DND-41 (cell line): Measurements from ENCODE around the gene SYNE1.
"Not testable (repeated sequence)": the region's sequence is repeated elsewhere in the genome, so short reads cannot be mapped to it uniquely, and the experiment has no call there.

Source experiments
- ATAC-seq: fragments of 200-7000 bp; cut with Tn5 transposase; 3 replicates; pipeline ENCODE4 v1.9.1; 2021; ENCODE audit warnings: low read depth; ENCODE audit not compliant: insufficient read depth
- DNase-seq: peaks from one replicate; pipeline ENCODE4 v3.0.0-alpha.2; 2020
- H2AFZ ChIP-seq: 2 replicates; pipeline ENCODE4 v1.6.0; 2012; ENCODE audit warnings: low read depth, low read length
- H3K27ac ChIP-seq: 2 replicates; pipeline ENCODE4 v1.5.1; 2012; ENCODE audit warnings: low read length, inconsistent platforms
- H3K27me3 ChIP-seq: fragments of 200-600 bp; sonication (generic); 2 replicates; pipeline ENCODE4 v1.6.0; 2012; ENCODE audit warnings: low read length, mild to moderate bottlenecking, inconsistent platforms; ENCODE audit not compliant: insufficient read depth, poor library complexity
- H3K36me3 ChIP-seq: 2 replicates; pipeline ENCODE4 v1.5.1; 2012; ENCODE audit warnings: low read length, inconsistent platforms; ENCODE audit not compliant: insufficient read depth
- H3K4me1 ChIP-seq: 2 replicates; pipeline ENCODE4 v1.5.1; 2012; ENCODE audit warnings: mild to moderate bottlenecking, low read length; ENCODE audit not compliant: insufficient read depth
- H3K4me2 ChIP-seq: 2 replicates; pipeline ENCODE4 v1.6.0; 2012; ENCODE audit warnings: mild to moderate bottlenecking, moderate library complexity, low read length, inconsistent platforms; ENCODE audit not compliant: insufficient read depth
- H3K4me3 ChIP-seq, 2 experiments: fragments of 200-600 bp in 1 of 2; shearing (Covaris generic) in 1 of 2; 2 replicates each; pipeline ENCODE4 v1.5.1; 2012 to 2016; ENCODE audit warnings: inconsistent platforms in 2 of 2, low read length in 2 of 2, mild to moderate bottlenecking in 2 of 2, low read depth in 1 of 2, moderate library complexity in 1 of 2
- H3K79me2 ChIP-seq: 2 replicates; pipeline ENCODE4 v1.6.0; 2012; ENCODE audit warnings: low read length, inconsistent platforms; ENCODE audit not compliant: insufficient read depth
- H3K9ac ChIP-seq: 2 replicates; pipeline ENCODE4 v1.6.0; 2012; ENCODE audit warnings: low read depth, mild to moderate bottlenecking, inconsistent platforms, low read length, moderate library complexity
- H3K9me3 ChIP-seq: 2 replicates; pipeline ENCODE4 v1.5.1; 2012; ENCODE audit warnings: low read length, moderate library complexity, mild to moderate bottlenecking, inconsistent platforms; ENCODE audit not compliant: insufficient read depth, severe bottlenecking
- H4K20me1 ChIP-seq: 2 replicates; pipeline ENCODE4 v1.6.0; 2012; ENCODE audit warnings: low read length; ENCODE audit not compliant: insufficient read depth
- EZH2 ChIP-seq: IDR thresholded peaks from 3 replicates; pipeline ENCODE4 v1.6.1; 2012; ENCODE audit warnings: borderline replicate concordance, low read depth, mild to moderate bottlenecking, moderate library complexity, low read length, inconsistent platforms; ENCODE audit not compliant: severe bottlenecking
- TF ChIP-seq, protein P1 (sequence below): IDR thresholded peaks from 2 replicates; pipeline ENCODE4 v1.5.1; 2012; ENCODE audit warnings: borderline replicate concordance, low read length, moderate library complexity, mild to moderate bottlenecking; ENCODE audit not compliant: poor library complexity, severe bottlenecking; ENCODE audit errors: extremely low read depth

Gene SYNE1

DNA sequence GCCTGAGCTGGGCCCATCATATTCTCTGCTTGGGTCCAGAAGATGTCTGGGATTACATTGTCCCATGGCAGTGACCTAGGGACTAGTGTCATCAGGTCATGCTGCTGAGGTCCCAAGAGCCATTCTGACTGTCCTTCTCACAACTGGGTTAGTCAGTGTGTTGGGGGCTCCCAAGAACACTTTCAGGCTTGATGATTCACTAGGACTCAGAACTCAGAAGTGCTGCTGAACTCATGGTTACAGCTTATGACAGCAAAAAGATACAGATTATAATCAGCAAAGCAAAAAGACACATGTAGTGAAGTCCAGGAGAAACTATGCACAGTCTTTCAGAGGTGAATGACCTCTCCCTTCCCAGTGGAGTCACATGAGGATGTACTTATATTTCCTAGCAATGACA lies 107.8 kb downstream of the SYNE1 start:
- TF ChIP-seq, protein P1, sequence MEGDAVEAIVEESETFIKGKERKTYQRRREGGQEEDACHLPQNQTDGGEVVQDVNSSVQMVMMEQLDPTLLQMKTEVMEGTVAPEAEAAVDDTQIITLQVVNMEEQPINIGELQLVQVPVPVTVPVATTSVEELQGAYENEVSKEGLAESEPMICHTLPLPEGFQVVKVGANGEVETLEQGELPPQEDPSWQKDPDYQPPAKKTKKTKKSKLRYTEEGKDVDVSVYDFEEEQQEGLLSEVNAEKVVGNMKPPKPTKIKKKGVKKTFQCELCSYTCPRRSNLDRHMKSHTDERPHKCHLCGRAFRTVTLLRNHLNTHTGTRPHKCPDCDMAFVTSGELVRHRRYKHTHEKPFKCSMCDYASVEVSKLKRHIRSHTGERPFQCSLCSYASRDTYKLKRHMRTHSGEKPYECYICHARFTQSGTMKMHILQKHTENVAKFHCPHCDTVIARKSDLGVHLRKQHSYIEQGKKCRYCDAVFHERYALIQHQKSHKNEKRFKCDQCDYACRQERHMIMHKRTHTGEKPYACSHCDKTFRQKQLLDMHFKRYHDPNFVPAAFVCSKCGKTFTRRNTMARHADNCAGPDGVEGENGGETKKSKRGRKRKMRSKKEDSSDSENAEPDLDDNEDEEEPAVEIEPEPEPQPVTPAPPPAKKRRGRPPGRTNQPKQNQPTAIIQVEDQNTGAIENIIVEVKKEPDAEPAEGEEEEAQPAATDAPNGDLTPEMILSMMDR: no peak
- TF ChIP-seq EZH2: no peak
- no peak overlapping the region for H2AFZ ChIP-seq
- no peaks in the 10 kb centered on the region for H3K36me3 ChIP-seq
- ATAC-seq (no peak), DNase-seq (no peak)
- no peaks in the 10 kb centered on the region for H3K79me2 ChIP-seq
- no peak overlapping the region for H3K27ac ChIP-seq
- H3K4me3 ChIP-seq: no peak overlapping the region
- H3K27me3 ChIP-seq: no peaks in the 10 kb centered on the region
- H3K9me3 ChIP-seq: no peaks in the 10 kb centered on the region
- no peaks in the 10 kb centered on the region for H4K20me1 ChIP-seq
- H3K4me2 ChIP-seq: no peak overlapping the region
- no peaks in the 10 kb centered on the region for H3K4me1 ChIP-seq
- no peak overlapping the region for H3K9ac ChIP-seq

DNA sequence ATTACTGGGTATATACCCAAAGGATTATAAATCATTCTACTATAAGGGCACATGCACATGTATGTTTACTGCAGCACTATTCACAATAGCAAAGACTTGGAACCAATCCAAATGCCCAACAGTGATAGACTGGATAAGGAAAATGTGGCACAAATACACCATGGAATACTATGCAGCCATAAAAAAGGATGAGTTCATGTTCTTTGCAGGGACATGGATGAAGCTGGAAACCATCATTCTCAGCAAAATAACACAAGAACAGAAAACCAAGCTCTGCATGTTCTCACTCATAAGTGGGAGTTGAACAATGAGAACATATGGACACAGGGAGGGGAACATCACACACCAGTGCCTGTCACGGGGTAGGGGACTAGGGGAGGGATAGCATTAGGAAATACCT lies 123.0 kb downstream of the SYNE1 start:
- H4K20me1 ChIP-seq, H3K9me3 ChIP-seq, H3K79me2 ChIP-seq, ATAC-seq, H3K4me2 ChIP-seq, H2AFZ ChIP-seq, H3K27ac ChIP-seq, H3K4me3 ChIP-seq, DNase-seq, H3K27me3 ChIP-seq, H3K4me1 ChIP-seq, H3K36me3 ChIP-seq, H3K9ac ChIP-seq: not testable (repeated sequence)

DNA sequence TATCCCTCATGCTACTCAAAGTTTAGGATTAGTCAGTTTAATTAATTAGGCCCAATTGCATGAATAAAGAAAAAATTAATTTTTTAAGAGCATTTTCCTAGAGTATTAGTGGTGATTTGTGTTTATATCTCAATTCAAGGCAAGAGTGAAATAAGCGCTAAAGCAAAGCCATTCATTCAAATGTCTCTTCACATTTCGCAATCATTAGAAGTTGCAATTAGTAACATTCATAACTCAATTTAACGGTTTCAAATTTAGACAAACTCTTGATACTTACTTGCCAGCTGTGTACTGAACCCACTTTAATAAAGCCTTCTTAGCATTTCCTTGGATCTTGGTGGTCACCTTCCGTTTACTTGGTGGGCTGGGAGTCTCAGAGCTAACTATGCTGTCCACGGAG lies 127.2 kb downstream of the SYNE1 start:
- Histone ChIP-seq H3K4me3 (no peak overlapping the region), H3K79me2 (no peaks in the 10 kb centered on the region), H3K4me2 (no peak overlapping the region), H3K36me3 (no peaks in the 10 kb centered on the region), H3K9ac (no peak overlapping the region), H3K27ac (no peak overlapping the region), H3K4me1 (no peaks in the 10 kb centered on the region), H3K27me3 (no peaks in the 10 kb centered on the region), H4K20me1 (no peaks in the 10 kb centered on the region), H2AFZ (no peak overlapping the region), H3K9me3 (no peaks in the 10 kb centered on the region)
- DNase-seq (no peak), ATAC-seq (no peak)
- TF ChIP-seq, protein P1: no peak
- no peak for TF ChIP-seq EZH2

GRCh38 chr6:152508477-152508876 lies 128.7 kb downstream of the SYNE1 start:
- no peak for ATAC-seq
- no peak overlapping the region for H3K4me2 ChIP-seq
- TF ChIP-seq EZH2: no peak
- TF ChIP-seq, protein P1: no peak

More at GRCh38 chr6:152508477-152508876, 128.7 kb downstream of the SYNE1 start:
- Histone ChIP-seq H2AFZ (no peak overlapping the region), H3K27ac (no peak overlapping the region), H3K36me3 (no peaks in the 10 kb centered on the region), H3K9me3 (no peaks in the 10 kb centered on the region), H4K20me1 (no peaks in the 10 kb centered on the region), H3K4me3 (no peak overlapping the region), H3K27me3 (no peaks in the 10 kb centered on the region), H3K4me1 (no peaks in the 10 kb centered on the region), H3K79me2 (no peaks in the 10 kb centered on the region), H3K9ac (no peak overlapping the region)
- no peak for DNase-seq
